ENCODE measurements around the gene ZNF609. TPM values are rescaled to one million over a fixed set of nuclear protein-coding genes. Genes with fewer than 3 reads are reported as not detected.
"Not testable (repeated sequence)": the region's sequence is repeated elsewhere in the genome, so short reads cannot be mapped to it uniquely, and the experiment has no call there.

The ZNF609 gene
- polyA plus RNA-seq, 1 donor from 2014 or later, result 10.2 TPM

DNA sequence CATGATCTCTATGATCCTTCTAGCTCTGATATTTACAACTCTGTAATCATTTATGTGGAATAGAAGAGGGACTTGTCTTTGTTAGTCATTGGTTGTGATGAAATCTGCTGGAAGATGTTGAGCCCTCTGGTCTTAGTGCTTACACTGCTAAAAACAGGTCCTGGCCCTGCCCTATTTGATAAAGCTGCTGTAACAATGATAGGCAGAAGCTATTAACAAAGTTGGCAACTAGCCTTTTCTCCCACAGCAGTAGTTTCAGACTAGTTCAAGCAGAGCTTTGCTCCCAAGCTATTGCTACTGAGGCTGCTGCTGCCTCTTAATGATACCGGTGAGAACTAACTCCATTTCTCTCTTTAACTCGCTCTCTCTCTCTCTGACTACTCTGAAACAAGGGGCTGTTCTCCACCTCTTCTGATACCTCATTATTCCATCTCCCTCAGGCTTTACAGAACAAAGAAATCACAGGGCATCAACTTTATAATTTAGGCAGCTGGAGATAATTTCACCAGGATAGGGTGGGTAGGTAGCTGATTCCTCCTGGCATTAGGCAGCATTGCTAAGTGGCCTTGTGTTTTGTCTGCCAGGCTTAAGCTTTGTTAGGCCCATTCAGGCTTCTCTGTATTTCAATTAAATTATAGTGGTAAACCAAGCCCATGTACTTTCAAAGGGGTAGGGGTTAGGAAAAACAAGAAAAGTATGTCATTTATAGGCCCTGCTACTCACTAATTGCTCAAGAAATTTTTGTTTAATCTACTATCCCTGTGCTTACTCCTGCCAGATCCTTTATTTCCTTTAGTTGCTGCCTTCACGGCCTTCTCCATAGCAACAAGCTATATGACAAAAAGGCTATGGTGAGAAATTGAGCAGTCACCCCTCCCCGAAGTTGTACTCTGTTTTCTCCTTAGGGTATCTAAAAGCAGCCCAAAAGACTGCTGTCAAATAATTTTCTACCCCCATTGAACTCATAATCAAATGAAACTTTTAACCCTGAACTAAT is 175.4 kb downstream of the ZNF609 start:
- H3K9me3 Mint-ChIP-seq, result peaks cover 3 to 9% (median 5%) of the 10 kb centered on the region in 3 donors
- H3K4me1 Mint-ChIP-seq, result peaks cover 30 to 41% (median 34%) of the 10 kb centered on the region in 3 donors
- peaks cover 29% of the 10 kb centered on the region for H3K36me3 Mint-ChIP-seq
- no peak overlapping the region for H3K4me3 Mint-ChIP-seq
- H3K27me3 Mint-ChIP-seq, result no peaks in the 10 kb centered on the region
- H3K27ac Mint-ChIP-seq, result peak overlapping the region in 2 of 3 donors; percentile 8 to 80

DNA sequence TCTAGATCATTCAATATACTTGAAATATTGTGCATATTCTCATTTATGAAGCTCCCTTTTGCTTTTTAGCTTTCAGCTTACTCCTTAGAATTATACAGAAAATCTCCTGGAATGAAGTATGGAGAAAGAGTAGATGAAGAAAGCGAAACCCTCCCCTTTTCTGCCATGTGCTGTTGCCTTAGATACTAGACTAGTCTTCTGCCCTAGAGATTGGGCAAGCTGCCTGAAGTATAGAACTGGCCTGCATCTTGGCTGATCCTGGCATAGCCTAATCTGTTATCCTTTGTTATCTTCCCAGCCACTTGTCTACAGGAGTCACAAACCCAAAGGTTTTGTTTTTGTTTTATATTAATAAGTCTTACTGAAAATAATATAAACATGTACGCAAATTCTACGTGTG is 176.2 kb downstream of the ZNF609 start:
- H3K36me3 Mint-ChIP-seq, result peaks cover 26% of the 10 kb centered on the region
- H3K27ac Mint-ChIP-seq, result peak overlapping the region in 1 of 3 donors; percentile 8
- H3K27me3 Mint-ChIP-seq, result no peaks in the 10 kb centered on the region
- H3K9me3 Mint-ChIP-seq, result peaks cover 3 to 9% (median 5%) of the 10 kb centered on the region in 3 donors
- peaks cover 28 to 42% (median 36%) of the 10 kb centered on the region in 3 donors for H3K4me1 Mint-ChIP-seq
- H3K4me3 Mint-ChIP-seq, result no peak overlapping the region

DNA sequence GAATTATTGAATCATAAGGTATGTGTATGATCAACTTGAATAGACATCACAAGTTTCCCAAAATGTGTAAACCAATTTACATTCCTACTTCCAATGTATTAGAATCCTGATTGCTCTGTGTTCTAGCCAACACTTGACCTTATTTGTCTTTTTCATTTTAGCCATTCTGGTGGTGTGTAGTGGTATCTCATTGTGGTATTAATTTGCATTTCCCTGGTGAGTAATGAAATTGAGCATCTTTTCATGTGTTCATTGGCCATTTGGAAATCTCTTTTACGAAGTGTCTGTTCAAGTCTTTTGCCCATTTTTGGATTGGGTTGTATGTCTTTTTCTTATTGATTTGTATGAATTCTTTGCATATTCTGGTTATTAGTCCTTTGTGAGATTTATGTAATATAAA is 177.0 kb downstream of the ZNF609 start:
- H3K27me3 Mint-ChIP-seq, result no peaks in the 10 kb centered on the region
- no peak overlapping the region for H3K27ac Mint-ChIP-seq
- H3K9me3 Mint-ChIP-seq, result peaks cover 3 to 9% (median 5%) of the 10 kb centered on the region in 3 donors
- H3K4me1 Mint-ChIP-seq, result peaks cover 28 to 42% (median 36%) of the 10 kb centered on the region in 3 donors
- H3K36me3 Mint-ChIP-seq, result peaks cover 26% of the 10 kb centered on the region
- peak overlapping the region in 1 of 4 donors; percentile 32 for H3K4me3 Mint-ChIP-seq

DNA sequence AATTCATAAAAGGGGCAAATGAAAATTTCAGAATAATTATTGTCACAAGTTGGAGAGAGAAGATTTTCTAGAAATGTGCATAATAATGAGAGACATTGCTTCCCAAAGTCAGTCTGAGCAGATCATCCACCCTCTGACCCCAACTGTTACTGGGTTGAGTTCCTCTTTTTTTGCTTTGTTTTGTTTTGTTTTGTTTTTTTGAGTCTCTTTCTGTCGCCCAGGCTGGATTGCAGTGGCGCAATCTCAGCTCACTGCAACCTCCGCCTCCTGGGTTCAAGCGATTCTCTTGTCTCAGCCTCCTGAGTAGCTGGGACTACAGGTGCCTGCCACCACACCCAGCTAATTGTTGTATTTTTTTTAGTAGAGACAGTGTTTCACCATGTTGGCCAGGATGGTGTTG is 179.4 kb downstream of the ZNF609 start:
- peak overlapping the region in 2 of 3 donors; percentile 47 to 85 for H3K27ac Mint-ChIP-seq
- peaks cover 26% of the 10 kb centered on the region for H3K36me3 Mint-ChIP-seq
- H3K27me3 Mint-ChIP-seq, H3K9me3 Mint-ChIP-seq: not testable (repeated sequence)
- H3K4me1 Mint-ChIP-seq, result peaks cover 19 to 38% (median 28%) of the 10 kb centered on the region in 3 donors
- peak overlapping the region in 2 of 4 donors; percentile 43 to 52 for H3K4me3 Mint-ChIP-seq

DNA sequence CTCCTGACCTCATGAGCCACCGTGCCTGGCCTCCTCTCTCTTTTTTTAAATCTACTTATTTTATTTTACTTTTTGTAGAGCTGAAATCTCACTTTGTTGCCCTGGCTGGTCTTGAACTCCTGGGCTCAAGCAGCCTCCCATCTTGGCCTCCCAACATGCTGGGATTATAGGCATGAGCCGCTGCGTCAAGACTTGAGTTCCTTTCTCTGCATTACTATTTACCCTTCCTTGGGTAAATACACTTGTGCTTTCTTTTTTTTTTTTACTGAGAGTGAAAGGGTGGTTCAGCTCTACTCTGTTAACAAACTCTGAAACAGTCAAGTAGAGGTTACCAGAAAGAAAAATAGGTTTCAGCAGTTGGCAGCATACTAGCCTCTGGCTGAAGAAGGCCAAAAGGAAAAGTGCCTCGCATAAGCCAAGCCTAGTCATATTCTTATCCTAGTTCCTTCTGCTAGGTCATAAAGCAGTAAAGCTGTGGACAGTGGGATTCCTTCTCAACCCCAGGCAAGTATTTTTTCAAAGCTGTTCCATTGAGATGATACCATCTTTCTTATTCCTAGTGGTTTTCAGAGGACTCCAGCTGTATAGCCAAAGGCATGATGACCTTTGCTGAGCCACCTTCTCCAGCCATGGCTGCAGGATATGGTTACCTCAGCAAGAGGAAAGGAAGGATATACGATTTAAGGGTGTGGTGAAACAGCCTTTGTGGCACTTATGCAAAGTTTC is 179.9 kb downstream of the ZNF609 start:
- Mint-ChIP-seq H3K27me3 (no peaks in the 10 kb centered on the region), H3K27ac (peak overlapping the region in 1 of 3 donors; percentile 85), H3K36me3 (peaks cover 26% of the 10 kb centered on the region), H3K4me3 (peak overlapping the region in 2 of 4 donors; percentile 52 to 75), H3K9me3 (peaks cover 3 to 9% (median 5%) of the 10 kb centered on the region in 3 donors), H3K4me1 (peaks cover 15 to 33% (median 22%) of the 10 kb centered on the region in 3 donors)

DNA sequence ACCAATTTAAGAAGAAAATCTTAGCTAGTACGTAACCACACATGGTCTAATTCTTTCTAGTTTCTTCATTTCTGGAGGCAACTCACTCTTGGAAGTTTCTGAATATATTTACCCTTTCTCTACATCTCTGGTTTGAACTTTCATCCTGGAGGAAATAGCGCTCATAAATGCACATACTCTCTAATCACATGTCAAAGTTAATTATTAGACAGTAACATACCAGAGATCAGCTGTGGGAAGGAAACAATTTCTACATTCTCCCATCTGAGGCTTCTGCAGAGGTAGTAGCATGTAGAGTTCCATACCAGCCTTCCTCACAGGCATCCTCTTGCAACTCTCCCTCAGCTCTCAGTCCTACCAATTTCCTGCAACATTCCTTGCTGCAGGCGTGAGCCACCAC is 182.5 kb downstream of the ZNF609 start:
- H3K27me3 Mint-ChIP-seq, result no peaks in the 10 kb centered on the region
- H3K4me3 Mint-ChIP-seq, result no peak overlapping the region
- H3K9me3 Mint-ChIP-seq, result no peaks in the 10 kb centered on the region
- peaks cover 15 to 21% (median 21%) of the 10 kb centered on the region in 3 donors for H3K4me1 Mint-ChIP-seq
- H3K36me3 Mint-ChIP-seq, result peaks cover 13% of the 10 kb centered on the region
- peak overlapping the region in 1 of 3 donors; percentile 45 for H3K27ac Mint-ChIP-seq

DNA sequence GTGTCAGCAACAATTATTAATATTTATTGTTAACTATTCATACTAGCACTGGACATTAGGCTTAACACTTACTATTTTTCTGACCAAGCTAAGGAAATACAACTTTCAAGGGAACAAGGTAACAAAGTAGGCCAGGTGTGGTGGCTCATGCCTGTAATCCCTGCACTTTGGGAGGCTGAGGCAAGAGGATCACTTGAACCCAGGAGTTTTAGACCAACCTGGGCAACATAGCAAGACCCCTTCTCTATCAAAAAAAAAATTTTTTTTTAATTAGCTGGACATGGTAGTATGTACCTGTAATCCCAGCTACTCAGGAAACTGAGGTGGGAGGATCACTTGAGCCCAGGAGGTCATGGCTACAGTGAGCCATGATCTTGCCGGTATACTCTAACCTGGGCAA is 183.3 kb downstream of the ZNF609 start:
- H3K9me3 Mint-ChIP-seq, result no peaks in the 10 kb centered on the region
- no peaks in the 10 kb centered on the region for H3K27me3 Mint-ChIP-seq
- no peak overlapping the region for H3K27ac Mint-ChIP-seq
- peaks cover 15 to 22% (median 21%) of the 10 kb centered on the region in 3 donors for H3K4me1 Mint-ChIP-seq
- peaks cover 8% of the 10 kb centered on the region for H3K36me3 Mint-ChIP-seq
- no peak overlapping the region for H3K4me3 Mint-ChIP-seq

DNA sequence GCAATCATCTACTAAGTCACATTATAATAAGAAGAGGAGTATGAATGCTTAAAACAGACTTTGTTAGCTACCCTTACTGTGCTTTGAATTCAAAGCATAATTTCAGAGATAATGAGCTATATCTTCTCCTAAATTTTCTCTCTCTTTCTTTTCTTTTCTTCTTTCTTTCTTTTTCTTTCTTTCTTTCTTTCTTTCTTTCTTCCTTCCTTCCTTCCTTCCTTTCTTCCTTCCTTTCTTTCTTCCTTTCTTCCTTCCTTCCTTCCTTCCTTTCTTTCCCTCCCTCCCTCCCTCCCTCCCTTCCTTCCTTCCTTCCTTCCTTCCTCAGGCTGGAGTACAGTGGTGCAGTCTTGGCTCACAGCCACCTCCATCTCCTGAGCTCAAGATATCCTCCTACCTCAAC is 184.4 kb downstream of the ZNF609 start:
- H3K4me1 Mint-ChIP-seq, result peaks cover 8 to 20% (median 18%) of the 10 kb centered on the region in 3 donors
- H3K9me3 Mint-ChIP-seq, H3K36me3 Mint-ChIP-seq, H3K4me3 Mint-ChIP-seq, H3K27ac Mint-ChIP-seq, H3K27me3 Mint-ChIP-seq: not testable (repeated sequence)

DNA sequence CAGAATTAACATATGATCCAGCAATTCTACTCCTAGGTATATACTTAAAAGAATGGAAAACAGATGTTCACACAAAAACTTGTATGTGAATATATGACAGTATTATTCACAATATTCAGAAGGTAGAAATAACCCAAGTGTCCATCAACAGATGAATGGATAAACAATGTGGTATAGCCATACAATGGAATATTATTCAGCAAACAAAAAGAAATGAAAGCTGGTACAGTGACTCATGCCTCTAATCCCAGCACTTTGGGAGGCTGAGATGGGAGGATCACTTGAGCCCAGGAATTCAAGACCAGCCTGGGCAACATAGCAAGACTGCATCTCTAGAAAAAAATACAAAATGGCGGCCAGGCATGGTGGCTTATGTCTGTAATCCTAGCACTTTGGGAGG is 185.6 kb downstream of the ZNF609 start:
- H3K4me3 Mint-ChIP-seq, result no peak overlapping the region
- peaks cover 4 to 16% (median 13%) of the 10 kb centered on the region in 3 donors for H3K4me1 Mint-ChIP-seq
- no peak overlapping the region for H3K27ac Mint-ChIP-seq
- H3K9me3 Mint-ChIP-seq, result no peaks in the 10 kb centered on the region
- no peaks in the 10 kb centered on the region for H3K27me3 Mint-ChIP-seq
- H3K36me3 Mint-ChIP-seq, result peaks cover 2% of the 10 kb centered on the region

DNA sequence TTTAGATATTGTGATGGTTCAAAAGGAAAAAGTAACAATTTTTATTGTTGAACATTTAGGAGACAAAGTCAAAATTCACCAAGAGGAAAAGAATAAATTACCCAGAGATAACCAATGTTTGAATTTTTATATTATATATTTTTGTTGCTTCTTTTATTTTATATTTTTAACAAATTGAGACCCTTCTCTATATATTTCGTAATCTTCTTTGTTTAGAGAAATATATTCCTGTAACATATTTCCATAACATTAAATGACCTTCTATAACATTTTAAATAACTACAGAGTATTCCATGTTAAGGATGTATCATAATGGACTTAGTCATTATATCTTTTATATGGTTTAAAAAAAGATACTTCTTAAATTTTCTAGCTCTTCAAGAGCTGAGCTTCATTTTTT is 187.0 kb downstream of the ZNF609 start:
- H3K36me3 Mint-ChIP-seq, result peaks cover 2% of the 10 kb centered on the region
- no peaks in the 10 kb centered on the region for H3K9me3 Mint-ChIP-seq
- H3K27ac Mint-ChIP-seq, result no peak overlapping the region
- no peak overlapping the region for H3K4me3 Mint-ChIP-seq
- no peaks in the 10 kb centered on the region for H3K27me3 Mint-ChIP-seq
- H3K4me1 Mint-ChIP-seq, result peaks cover 16 to 24% (median 24%) of the 10 kb centered on the region in 3 donors

DNA sequence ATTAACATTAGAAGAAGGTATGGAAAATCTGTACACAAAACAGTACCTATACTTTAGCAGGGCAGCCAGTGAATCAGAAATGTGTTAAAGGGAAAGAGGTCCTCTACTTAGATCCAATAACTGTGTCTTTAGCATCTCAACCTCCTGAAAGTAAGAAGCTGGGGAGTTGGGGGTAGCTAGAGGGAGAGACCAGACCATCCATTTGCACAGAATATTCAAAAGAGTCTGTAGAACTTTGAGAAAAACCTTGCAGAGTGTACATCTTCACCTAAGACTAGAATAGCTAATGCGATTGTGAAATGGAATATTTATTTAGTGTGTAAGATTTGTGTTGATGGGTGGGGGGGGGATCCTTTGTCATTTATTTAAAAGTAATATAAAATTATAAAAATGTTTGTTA is 190.2 kb downstream of the ZNF609 start:
- H3K9me3 Mint-ChIP-seq, result no peaks in the 10 kb centered on the region
- no peaks in the 10 kb centered on the region for H3K27me3 Mint-ChIP-seq
- peak overlapping the region in 1 of 3 donors; percentile 26 for H3K27ac Mint-ChIP-seq
- H3K36me3 Mint-ChIP-seq, result peaks cover 1% of the 10 kb centered on the region
- H3K4me3 Mint-ChIP-seq, result no peak overlapping the region
- peaks cover 16 to 27% (median 24%) of the 10 kb centered on the region in 3 donors for H3K4me1 Mint-ChIP-seq

DNA sequence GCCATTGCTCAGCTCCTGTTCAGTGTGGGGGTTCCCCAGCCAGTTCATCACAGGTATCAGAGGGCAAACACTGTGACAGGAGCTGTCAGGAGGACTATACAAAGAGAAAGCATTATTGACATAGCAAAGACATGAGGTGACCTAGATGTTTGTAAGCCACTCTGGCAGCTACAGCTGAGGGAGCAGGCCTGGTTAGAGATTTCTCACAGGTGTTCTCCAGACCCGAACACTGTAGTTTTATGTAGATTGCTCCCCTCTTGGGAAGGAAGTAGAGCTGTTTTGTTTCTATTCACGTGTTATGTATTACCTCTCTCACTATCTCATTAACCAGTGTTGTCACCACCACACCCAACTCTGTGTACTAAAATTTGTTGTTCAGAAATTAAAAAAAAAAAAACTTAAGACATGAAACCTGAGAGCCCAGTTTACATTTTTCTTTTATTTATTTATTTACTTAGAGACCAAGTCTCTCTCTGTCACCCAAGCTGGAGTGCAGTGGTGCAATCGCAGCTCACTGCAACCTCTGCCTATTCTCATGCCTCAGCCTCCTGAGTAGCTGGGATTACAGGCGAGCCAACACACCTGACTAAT is 191.3 kb downstream of the ZNF609 start:
- Mint-ChIP-seq H3K4me3 (peak overlapping the region; percentile 2 to 87 (median 54)), H3K27ac (peak overlapping the region; percentile 30 to 95 (median 90)), H3K9me3 (no peaks in the 10 kb centered on the region), H3K27me3 (no peaks in the 10 kb centered on the region), H3K36me3 (peaks cover 2% of the 10 kb centered on the region), H3K4me1 (peaks cover 20 to 27% (median 24%) of the 10 kb centered on the region in 3 donors)

DNA sequence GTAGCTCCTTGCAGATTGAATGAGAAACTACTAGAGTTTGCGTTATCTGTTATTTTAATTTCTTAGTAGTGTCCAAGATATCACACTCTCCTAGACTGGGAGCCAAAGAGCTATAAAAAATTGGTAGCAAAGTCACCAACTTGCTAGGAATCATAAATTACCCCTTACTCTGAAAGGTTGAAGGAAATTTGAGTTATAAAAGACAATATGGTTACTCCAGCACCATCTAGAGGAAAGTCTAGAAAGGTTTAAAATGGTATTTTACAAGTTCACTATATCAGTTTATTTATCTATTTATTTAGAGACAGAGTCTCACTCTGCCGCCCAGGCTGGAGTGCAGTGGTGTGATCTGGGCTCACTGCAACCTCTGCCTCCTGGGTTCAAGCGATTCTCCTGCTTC is 193.4 kb downstream of the ZNF609 start:
- Mint-ChIP-seq H3K4me3 (peak overlapping the region in 1 of 4 donors; percentile 31), H3K36me3 (peaks cover 3% of the 10 kb centered on the region), H3K27ac (peak overlapping the region in 1 of 3 donors; percentile 74), H3K27me3 (no peaks in the 10 kb centered on the region), H3K4me1 (peaks cover 20 to 28% (median 24%) of the 10 kb centered on the region in 3 donors), H3K9me3 (no peaks in the 10 kb centered on the region)

DNA sequence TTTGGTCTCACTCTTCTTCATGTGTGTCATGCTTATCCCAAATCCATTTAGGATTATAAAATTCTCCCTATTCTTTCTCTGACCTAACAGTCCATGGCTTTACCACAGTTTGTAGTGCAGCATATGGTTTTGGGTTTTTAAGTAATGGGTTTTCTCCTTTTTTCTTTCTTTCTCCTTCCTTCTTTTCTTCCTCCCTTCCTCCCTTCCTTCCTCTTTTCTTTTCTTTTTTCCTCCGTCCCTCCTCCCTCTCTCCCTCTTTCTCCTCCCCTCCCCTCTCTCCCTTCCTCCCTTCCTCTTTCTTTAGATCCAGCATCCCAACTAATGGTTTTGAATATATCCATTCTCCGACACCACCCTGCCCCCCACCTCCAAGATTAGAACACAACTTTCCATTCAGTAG is 196.1 kb downstream of the ZNF609 start:
- peaks cover 10 to 14% (median 11%) of the 10 kb centered on the region in 3 donors for H3K4me1 Mint-ChIP-seq
- H3K27ac Mint-ChIP-seq, result no peak overlapping the region
- no peaks in the 10 kb centered on the region for H3K9me3 Mint-ChIP-seq
- peaks cover 7% of the 10 kb centered on the region for H3K36me3 Mint-ChIP-seq
- no peak overlapping the region for H3K4me3 Mint-ChIP-seq
- H3K27me3 Mint-ChIP-seq, result no peaks in the 10 kb centered on the region

DNA sequence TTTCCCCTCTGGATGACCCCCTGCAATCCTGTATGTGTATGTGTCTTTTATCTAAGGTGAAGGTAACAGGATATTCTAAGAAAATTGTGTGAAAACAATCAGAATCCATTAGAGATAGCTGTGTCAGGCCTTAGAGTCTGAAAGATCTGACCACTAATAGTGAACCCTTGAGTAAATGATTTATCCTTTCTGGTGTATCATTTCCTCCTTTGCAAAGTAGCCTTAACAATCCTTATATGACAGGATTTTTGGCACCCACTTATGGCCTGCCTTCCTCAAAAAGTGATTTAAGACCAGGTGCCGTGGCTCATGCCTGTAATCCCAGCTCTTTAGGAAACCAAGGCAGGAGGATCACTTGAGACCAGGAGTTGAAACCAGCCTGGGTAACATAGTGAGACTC is 204.8 kb downstream of the ZNF609 start:
- H3K36me3 Mint-ChIP-seq, result peaks cover 8% of the 10 kb centered on the region
- no peaks in the 10 kb centered on the region for H3K4me1 Mint-ChIP-seq
- H3K27me3 Mint-ChIP-seq, result no peaks in the 10 kb centered on the region
- H3K9me3 Mint-ChIP-seq, result no peaks in the 10 kb centered on the region
- H3K27ac Mint-ChIP-seq, result no peak overlapping the region
- no peak overlapping the region for H3K4me3 Mint-ChIP-seq
